Left lung (tissue), 10 donors: ENCODE data around the gene PTTG1. TPM values are rescaled to one million over a fixed set of nuclear protein-coding genes. Genes with fewer than 3 reads are reported as not detected.

Experiments used
- ATAC-seq: fragments of 200-7000 bp; cut with Tn5 transposase; one replicate; pipeline ENCODE4 v1.9.1; 2020; ENCODE audit warnings: moderate library complexity
- DNase-seq, 4 donors: peaks; one replicate each; pipeline ENCODE4 v3.0.0-alpha.2; 2013 to 2020
- H3K27ac ChIP-seq, 2 donors: fragments of 200-600 bp; sonication (generic) in 1 of 2; one replicate each; pipeline versions ENCODE4 v1.5.0 to v1.8.0; 2020 to 2021
- H3K27me3 ChIP-seq, 2 donors: fragments of 200-600 bp; sonication (generic) in 1 of 2; one replicate each; pipeline versions ENCODE4 v1.5.0 to v1.8.0; 2020 to 2021
- H3K36me3 ChIP-seq, 2 donors: fragments of 200-600 bp; sonication (generic) in 1 of 2; one replicate each; pipeline versions ENCODE4 v1.5.0 to v1.8.0; 2020 to 2021
- H3K4me1 ChIP-seq, 2 donors: fragments of 200-600 bp; one replicate each; pipeline ENCODE4 v1.8.0; 2021
- H3K4me3 ChIP-seq, 2 donors: fragments of 200-600 bp; sonication (generic) in 1 of 2; one replicate each; pipeline versions ENCODE4 v1.5.0 to v1.8.0; 2020 to 2021; ENCODE audit warnings: mild to moderate bottlenecking in 1 of 2
- H3K9me3 ChIP-seq, 2 donors: fragments of 200-600 bp; sonication (generic) in 1 of 2; one replicate each; pipeline versions ENCODE4 v1.5.0 to v1.8.0; 2020 to 2021
- intact Hi-C, 2 donors: fragments of 100-400 bp; cut with DNase I; formaldehyde crosslinking; loops; one replicate each; pipeline versions ENCODE4 v1.11.2 to v1.14.2; 2022
- polyA plus RNA-seq, 6 donors: library from polyadenylated mRNA; unstranded; fragments of 120-200 nt; gene quantifications; one replicate each; pipeline ENCODE4 v1.2.1, GENCODE V29; 2013; ENCODE audit not compliant: insufficient read length in 6 of 6
- total RNA-seq, 2 donors: library from RNA; stranded (reverse); fragmentation: NEBNext Ultra II Directional; extraction: Animal tissue kit (Norgen Biotek cat#: 25700); gene quantifications; one replicate each; pipeline ENCODE4 v1.2.1, GENCODE V29; 2021
- TF ChIP-seq, protein P1 (sequence below), 2 donors: fragments of 200-600 bp; sonication (generic) in 1 of 2; IDR thresholded peaks; one replicate each; pipeline versions ENCODE4 v1.5.0 to v1.8.0; 2021; ENCODE audit warnings: antibody characterized with exemption in 2 of 2
- donor health status: DM: no; HTN: yes; CAD: no.
- donor health status: DM: no; HTN: no; CAD: no.

Gene PTTG1
- total and polyA plus RNA-seq, 8 donors, result 10.2 to 107 (median 54.7) TPM

DNA sequence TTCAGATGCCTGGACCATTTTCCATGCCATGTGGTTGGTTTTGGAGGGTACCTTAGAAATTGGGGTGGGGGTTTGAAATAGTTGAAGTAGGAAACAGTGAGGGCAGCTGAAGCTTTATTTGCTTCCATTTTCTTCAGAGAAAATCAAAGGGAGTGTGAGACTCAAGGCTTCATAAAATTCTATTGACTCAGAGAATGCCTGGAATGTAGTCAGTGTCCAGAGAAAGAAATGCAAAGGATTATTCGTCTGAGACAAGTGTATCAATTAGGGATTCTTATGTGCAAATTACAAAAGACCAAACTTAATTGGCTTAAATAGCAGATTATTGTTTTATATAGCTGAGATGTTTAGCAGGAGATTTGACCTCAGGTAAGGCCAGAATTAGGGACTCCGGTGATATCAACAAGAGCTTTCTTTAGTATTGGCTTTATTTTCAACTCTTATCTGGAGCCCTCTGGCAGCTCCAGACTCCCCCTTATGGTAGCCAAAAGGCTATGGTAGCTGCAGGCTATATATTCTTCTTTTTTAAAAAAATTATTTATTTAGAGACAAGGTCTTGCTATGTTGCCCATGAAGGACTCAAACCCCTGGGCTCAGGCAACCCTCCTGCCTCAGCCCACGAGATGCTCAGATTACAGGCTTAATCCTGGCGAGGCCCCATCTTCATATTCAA lies 38.9 kb downstream of the PTTG1 start:
- Histone ChIP-seq H3K4me3 (no peak overlapping the region), H3K9me3 (no peaks in the 10 kb centered on the region), H3K36me3 (no peaks in the 10 kb centered on the region), H3K27ac (no peak overlapping the region), H3K27me3 (no peaks in the 10 kb centered on the region), H3K4me1 (no peaks in the 10 kb centered on the region)
- DNase-seq (no peak), ATAC-seq (no peak)
- intact Hi-C loops, result no loop called here
- TF ChIP-seq, protein P1, sequence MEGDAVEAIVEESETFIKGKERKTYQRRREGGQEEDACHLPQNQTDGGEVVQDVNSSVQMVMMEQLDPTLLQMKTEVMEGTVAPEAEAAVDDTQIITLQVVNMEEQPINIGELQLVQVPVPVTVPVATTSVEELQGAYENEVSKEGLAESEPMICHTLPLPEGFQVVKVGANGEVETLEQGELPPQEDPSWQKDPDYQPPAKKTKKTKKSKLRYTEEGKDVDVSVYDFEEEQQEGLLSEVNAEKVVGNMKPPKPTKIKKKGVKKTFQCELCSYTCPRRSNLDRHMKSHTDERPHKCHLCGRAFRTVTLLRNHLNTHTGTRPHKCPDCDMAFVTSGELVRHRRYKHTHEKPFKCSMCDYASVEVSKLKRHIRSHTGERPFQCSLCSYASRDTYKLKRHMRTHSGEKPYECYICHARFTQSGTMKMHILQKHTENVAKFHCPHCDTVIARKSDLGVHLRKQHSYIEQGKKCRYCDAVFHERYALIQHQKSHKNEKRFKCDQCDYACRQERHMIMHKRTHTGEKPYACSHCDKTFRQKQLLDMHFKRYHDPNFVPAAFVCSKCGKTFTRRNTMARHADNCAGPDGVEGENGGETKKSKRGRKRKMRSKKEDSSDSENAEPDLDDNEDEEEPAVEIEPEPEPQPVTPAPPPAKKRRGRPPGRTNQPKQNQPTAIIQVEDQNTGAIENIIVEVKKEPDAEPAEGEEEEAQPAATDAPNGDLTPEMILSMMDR (IDR thresholded peaks at IDR 0.05), result no peak

DNA sequence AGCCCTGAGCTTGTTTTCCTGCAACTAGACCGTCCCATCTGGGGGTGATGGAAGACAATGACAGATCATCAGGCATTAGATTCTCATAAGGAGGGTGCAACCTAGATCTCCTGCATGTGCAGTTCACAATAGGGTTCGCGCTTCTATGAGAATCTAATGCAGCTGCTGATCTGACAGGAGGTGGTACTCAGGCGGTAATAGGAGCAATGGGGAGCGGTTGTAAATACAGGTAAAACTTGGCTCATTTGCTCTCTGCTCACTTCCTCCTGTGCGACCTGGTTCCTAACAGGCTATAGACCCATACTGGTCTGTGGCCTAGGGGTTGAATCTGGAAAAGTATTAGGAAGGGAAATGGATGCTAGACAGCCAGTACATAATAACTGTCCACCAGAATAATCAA lies 39.7 kb downstream of the PTTG1 start:
- TF ChIP-seq, protein P1 (IDR thresholded peaks at IDR 0.05), result no peak
- intact Hi-C loops, result no loop called here
- ATAC-seq (no peak), DNase-seq (no peak)
- H3K4me1 ChIP-seq, result peaks cover 0 to under 1% of the 10 kb centered on the region in 2 donors
- H3K27me3 ChIP-seq, result no peaks in the 10 kb centered on the region
- no peaks in the 10 kb centered on the region for H3K36me3 ChIP-seq
- H3K9me3 ChIP-seq, result no peaks in the 10 kb centered on the region
- H3K4me3 ChIP-seq, result no peak overlapping the region
- H3K27ac ChIP-seq, result no peak overlapping the region

DNA sequence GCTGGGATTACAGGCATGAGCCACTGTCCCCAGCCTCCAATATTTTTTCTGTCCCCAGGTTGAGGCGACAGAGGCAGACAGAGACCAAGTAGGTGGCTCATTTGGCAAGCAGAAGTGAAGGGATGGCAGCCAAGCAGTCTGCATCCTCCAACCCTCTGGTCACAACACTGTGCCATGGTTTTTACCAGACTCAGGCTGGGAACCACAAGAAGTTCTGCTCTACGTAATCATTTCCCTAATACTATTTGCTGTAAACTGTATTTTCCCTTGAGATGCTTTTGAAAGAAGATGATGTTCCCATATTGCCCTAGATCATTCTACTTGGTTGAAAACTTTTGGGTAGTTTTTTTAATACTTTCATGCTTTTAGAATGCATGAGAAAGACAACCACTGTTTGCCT lies 40.5 kb downstream of the PTTG1 start:
- TF ChIP-seq, protein P1 (IDR thresholded peaks at IDR 0.05), result no peak
- intact Hi-C loops, result no loop called here
- ATAC-seq, result no peak
- no peaks in the 10 kb centered on the region for H3K36me3 ChIP-seq
- H3K27ac ChIP-seq, result no peak overlapping the region
- peaks cover 4 to 8% of the 10 kb centered on the region in 2 donors for H3K4me1 ChIP-seq
- H3K27me3 ChIP-seq, result no peaks in the 10 kb centered on the region
- no peak for DNase-seq
- H3K9me3 ChIP-seq, result no peaks in the 10 kb centered on the region
- no peak overlapping the region for H3K4me3 ChIP-seq

DNA sequence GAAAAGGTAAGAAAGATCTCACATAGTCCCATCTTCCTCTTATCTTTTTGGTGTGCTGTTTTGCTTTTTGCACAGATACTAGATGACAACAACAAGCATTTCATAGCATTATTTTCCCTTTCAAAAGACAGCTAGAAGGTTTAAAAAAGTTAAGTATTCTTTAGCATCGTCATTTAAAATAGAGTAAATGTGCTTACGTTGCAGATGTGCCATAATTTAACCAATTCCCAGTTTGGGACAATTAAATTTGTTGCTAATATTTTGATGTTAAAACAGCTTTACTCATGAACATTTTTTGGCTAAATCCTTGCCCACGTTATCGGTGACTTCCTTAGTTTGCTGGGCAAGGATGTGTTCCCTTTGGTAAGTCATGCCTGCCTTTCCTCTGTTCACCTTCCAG lies 41.6 kb downstream of the PTTG1 start:
- H3K9me3 ChIP-seq, result no peaks in the 10 kb centered on the region
- H3K4me3 ChIP-seq, result no peak overlapping the region
- intact Hi-C loops, result no loop called here
- DNase-seq (no peak), ATAC-seq (no peak)
- H3K4me1 ChIP-seq, result peaks cover 12 to 19% of the 10 kb centered on the region in 2 donors
- peaks cover 0 to 8% of the 10 kb centered on the region in 2 donors for H3K27me3 ChIP-seq
- H3K36me3 ChIP-seq, result no peaks in the 10 kb centered on the region
- H3K27ac ChIP-seq, result no peak overlapping the region
- TF ChIP-seq, protein P1 (IDR thresholded peaks at IDR 0.05), result no peak

DNA sequence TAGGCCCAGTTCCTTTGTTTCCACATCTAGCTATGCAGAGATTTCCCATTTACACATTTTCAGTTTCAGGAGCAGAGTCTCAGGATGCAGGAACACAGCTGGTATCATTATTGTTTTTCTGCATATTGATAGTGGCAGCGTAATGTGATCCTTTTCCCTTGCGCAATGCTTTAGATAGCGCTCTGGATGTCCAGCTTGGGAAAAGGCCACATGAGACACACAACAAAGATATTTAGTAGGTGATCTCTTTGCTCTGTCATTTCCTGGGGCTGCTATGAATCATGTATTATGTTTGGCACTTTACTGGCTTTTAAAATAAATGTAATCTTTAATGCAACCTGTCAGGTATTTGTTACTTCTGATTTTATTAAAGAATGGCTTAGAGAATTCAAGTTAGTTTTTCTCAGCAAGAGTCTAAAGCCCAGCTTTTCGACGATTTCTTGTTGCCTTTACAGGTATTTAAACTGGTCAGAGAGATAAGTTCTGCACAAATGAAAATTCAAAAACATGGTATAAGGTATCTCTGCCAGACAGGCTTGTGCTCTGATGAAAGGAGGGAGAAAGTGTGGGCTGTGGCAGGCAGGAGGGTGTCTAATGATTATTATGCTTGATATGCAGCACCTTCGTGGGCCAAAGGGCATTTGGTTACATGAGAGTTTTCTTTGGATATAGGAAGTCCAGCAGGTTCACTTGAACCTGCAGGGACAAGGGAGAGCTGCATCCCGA lies 42.2 kb downstream of the PTTG1 start:
- H3K36me3 ChIP-seq, result no peaks in the 10 kb centered on the region
- intact Hi-C loops, result no loop called here
- peaks cover 0 to 8% of the 10 kb centered on the region in 2 donors for H3K27me3 ChIP-seq
- H3K4me3 ChIP-seq, result no peak overlapping the region
- TF ChIP-seq, protein P1 (IDR thresholded peaks at IDR 0.05), result no peak
- peaks cover 12 to 26% of the 10 kb centered on the region in 2 donors for H3K4me1 ChIP-seq
- DNase-seq, result no peak
- H3K9me3 ChIP-seq, result no peaks in the 10 kb centered on the region
- ATAC-seq, result no peak
- no peak overlapping the region for H3K27ac ChIP-seq
